Large intestine (tissue), 3 donors: ENCODE measurements around the gene C9orf152. TPM values are rescaled to one million over a fixed set of nuclear protein-coding genes. Genes with fewer than 3 reads are reported as not detected.

Experiments
- DNase-seq, 2 donors: peaks; one replicate each; pipeline versions ENCODE4 v3.0.0 to v3.0.0-alpha.2; 2013
- H3K27ac ChIP-seq: one replicate; pipeline ENCODE4 v1.5.1; 2013; ENCODE audit warnings: low read length
- H3K27me3 ChIP-seq: 2 replicates; pipeline ENCODE4 v1.6.1; 2013; ENCODE audit warnings: low read length; ENCODE audit not compliant: control insufficient read depth, insufficient read depth
- H3K36me3 ChIP-seq: 2 replicates; pipeline ENCODE4 v1.6.1; 2013; ENCODE audit warnings: low read length; ENCODE audit not compliant: control insufficient read depth, insufficient read depth
- H3K4me1 ChIP-seq: one replicate; pipeline ENCODE4 v1.6.1; 2013; ENCODE audit warnings: low read length; ENCODE audit not compliant: control insufficient read depth, insufficient read depth
- H3K4me3 ChIP-seq: one replicate; pipeline ENCODE4 v1.5.1; 2013; ENCODE audit warnings: low read length
- H3K9me3 ChIP-seq: one replicate; pipeline ENCODE4 v1.6.1; 2013; ENCODE audit warnings: mild to moderate bottlenecking, low read depth, low read length, moderate library complexity; ENCODE audit not compliant: control insufficient read depth
- WGBS: methylation state at CpG from one replicate; pipeline ENCODE4 v1.1.5; 2013; ENCODE audit warnings: low lambda C conversion rate; ENCODE audit not compliant: insufficient coverage; 5-methylcytosine and 5-hydroxymethylcytosine counted together
- polyA plus RNA-seq: library from polyadenylated mRNA; unstranded; fragments of 120-200 nt; gene quantifications from one replicate; pipeline ENCODE4 v1.2.1, GENCODE V29; 2013

The C9orf152 gene
- polyA plus RNA-seq, 1 donor, result 7.6 TPM

DNA sequence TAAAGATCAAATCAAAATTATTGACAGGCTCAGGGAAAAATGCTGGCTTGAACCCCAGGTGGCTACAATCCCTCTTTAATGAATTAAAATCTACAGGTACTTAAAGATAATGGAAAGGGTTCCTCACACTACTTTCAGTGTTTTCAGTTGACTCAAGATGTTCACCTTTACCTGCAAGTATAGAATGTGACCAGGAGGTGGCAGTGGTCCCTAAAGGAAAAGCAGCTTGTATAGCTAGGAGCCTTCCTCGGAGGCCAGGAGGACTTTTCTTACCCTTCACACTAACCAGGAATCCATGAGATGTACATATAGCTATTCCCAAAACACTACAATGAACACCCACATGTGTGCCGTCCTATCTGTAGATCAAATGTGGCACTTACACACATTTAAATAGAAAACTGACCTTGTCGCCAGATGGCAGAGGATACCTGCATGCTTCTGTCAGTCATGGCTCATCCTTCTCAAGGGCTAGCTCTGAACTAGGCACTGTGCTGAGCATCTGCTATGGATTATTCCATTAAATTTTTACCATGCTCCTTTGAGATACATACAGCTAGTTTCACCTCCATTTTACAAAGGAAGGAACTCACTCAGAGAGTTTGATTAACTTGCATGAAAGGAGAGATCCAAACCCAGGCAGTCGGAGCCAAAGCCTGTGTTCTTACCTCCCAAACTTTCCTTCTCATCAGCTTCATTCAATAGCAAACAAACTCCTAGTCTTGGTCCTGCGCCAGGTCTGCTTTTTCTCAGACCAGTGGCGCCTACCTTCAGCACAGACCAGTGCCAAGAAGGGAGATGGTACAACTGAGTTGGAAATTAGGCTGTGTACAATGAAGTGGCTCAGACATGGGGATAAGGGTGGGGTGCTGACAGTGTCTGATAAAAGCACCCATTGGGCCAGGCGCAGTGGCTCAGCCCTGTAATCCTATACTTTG, 24.5 kb downstream of the C9orf152 start:
- Histone ChIP-seq H3K27ac (no peak overlapping the region), H3K4me3 (no peak overlapping the region), H3K27me3 (peaks cover 2% of the 10 kb centered on the region), H3K36me3 (no peaks in the 10 kb centered on the region), H3K9me3 (no peaks in the 10 kb centered on the region), H3K4me1 (no peaks in the 10 kb centered on the region)
- DNase-seq, result peak; percentile 58 to 63
- no CpG with 5 or more reads among the region's 7 CpGs for WGBS

- WGBS, result no CpG with 5 or more reads among the region's 7 CpGs
- no peaks in the 10 kb centered on the region for H3K36me3 ChIP-seq
These were observed 27.2 kb downstream of the C9orf152 start for GRCh38 chr9:110180511-110181434.

DNA sequence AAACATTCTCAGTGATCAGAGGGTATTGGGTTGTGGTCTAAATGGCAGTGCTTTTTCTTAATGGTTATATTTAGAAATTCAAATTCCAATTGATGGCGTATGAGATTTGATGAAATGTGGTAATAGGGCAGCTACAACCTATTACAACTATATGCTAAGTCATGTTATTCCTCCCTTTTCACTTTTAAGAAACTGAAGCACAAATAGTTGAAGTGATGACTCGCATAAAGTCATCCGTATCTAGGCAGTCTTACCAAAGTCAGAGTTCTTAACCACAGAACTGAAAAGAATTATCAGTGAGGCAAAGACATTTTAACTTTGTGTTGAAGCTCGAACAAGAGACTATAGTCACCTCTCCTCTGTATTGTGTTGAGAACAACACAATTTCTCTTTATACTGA, 28.2 kb downstream of the C9orf152 start:
- DNase-seq, result no peak
- WGBS, result no CpG with 5 or more reads among the region's 4 CpGs

More at GRCh38 chr9:110180511-110181434, 27.2 kb downstream of the C9orf152 start:
- DNase-seq, result no peak
- H3K27ac ChIP-seq, result no peak overlapping the region
- no peaks in the 10 kb centered on the region for H3K4me1 ChIP-seq
- H3K27me3 ChIP-seq, result peaks cover 2% of the 10 kb centered on the region
- no peaks in the 10 kb centered on the region for H3K9me3 ChIP-seq
- H3K4me3 ChIP-seq, result no peak overlapping the region

DNA sequence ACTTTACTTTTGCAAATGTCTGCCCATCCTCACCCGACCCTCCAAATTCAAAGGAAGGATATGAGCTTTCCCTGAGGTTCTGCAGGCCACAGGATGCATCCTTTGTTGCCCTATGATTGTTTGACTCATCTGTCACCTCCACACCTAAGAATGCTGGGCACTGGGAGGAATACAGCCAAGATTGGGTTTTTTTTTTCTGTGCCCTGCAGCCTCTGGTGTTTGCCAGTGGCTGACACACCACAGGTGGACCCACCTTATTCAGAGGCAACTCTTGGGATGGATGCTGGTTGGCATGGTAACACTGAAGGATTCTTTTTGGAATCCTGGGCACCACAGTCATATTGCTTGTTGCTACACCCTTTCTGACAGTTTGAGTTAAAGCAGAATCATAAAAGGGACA, 29.7 kb downstream of the C9orf152 start:
- Histone ChIP-seq H3K27me3 (peaks cover 2% of the 10 kb centered on the region), H3K27ac (no peak overlapping the region), H3K4me3 (no peak overlapping the region), H3K36me3 (no peaks in the 10 kb centered on the region), H3K9me3 (no peaks in the 10 kb centered on the region), H3K4me1 (no peaks in the 10 kb centered on the region)
- no peak for DNase-seq
- no CpG with 5 or more reads among the region's 1 CpG for WGBS

More for the DNA sequence above, 28.2 kb downstream of the C9orf152 start:
- H3K27me3 ChIP-seq, result peaks cover 2% of the 10 kb centered on the region
- H3K27ac ChIP-seq, result no peak overlapping the region
- H3K4me1 ChIP-seq, result no peaks in the 10 kb centered on the region
- no peaks in the 10 kb centered on the region for H3K36me3 ChIP-seq
- H3K9me3 ChIP-seq, result no peaks in the 10 kb centered on the region
- no peak overlapping the region for H3K4me3 ChIP-seq

- no CpG with 5 or more reads among the region's 4 CpGs for WGBS
- DNase-seq, result no peak
- H3K27me3 ChIP-seq, result peaks cover 2% of the 10 kb centered on the region
- no peak overlapping the region for H3K4me3 ChIP-seq
- H3K36me3 ChIP-seq, result peaks cover 3% of the 10 kb centered on the region
- no peaks in the 10 kb centered on the region for H3K4me1 ChIP-seq
- H3K9me3 ChIP-seq, result no peaks in the 10 kb centered on the region
- H3K27ac ChIP-seq, result no peak overlapping the region
These were observed 32.5 kb downstream of the C9orf152 start for GRCh38 chr9:110175275-110175968.

DNA sequence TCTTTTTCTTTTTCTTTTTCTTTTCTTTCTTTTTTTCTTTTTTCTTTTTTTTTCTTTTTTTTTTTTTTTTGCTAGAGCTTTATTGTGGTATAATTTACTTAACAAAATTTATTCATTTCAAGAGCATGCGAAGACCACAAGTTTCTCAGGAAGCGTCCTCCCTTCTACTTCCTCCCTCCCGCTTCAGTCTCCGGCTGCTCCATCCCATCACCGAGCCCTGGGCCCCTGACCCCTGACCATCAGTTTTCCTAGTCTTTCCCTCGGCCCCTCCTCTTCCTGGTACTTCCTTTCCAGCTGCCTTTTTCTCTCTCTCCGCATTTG, 34.7 kb downstream of the C9orf152 start:
- WGBS, result 84% methylated on average over 6 of the region's 7 CpGs
- Histone ChIP-seq H3K36me3 (peaks cover 12% of the 10 kb centered on the region), H3K27ac (no peak overlapping the region), H3K4me3 (no peak overlapping the region), H3K9me3 (no peaks in the 10 kb centered on the region), H3K4me1 (no peaks in the 10 kb centered on the region), H3K27me3 (no peaks in the 10 kb centered on the region)
- DNase-seq, result no peak

- Histone ChIP-seq H3K27me3 (no peaks in the 10 kb centered on the region), H3K27ac (no peak overlapping the region), H3K9me3 (no peaks in the 10 kb centered on the region), H3K4me1 (no peaks in the 10 kb centered on the region), H3K4me3 (no peak overlapping the region), H3K36me3 (peaks cover 12% of the 10 kb centered on the region)
- WGBS, result 100% methylated on average over 2 of the region's 9 CpGs
- no peak for DNase-seq
These were observed 37.4 kb downstream of the C9orf152 start for GRCh38 chr9:110170357-110171257.

DNA sequence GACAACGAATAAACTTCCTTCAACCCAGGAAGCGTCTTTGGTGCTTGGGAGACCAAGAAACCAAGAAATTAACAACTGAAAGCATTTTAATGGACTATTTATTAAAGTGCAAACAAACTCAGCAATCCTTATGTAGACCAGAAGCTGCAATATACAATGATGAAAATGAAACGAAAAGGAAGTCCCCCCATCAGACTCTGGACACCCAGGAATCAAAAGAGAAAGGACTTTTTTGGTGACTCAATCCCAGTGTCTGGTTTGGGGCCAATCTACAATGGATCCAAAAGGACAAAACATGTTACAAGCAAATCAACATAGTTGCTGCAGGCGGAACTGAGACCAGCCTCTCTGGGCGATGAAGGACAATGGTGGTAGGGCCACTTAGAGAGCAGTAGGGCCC, 39.5 kb downstream of the C9orf152 start:
- WGBS, result no CpG with 5 or more reads among the region's 5 CpGs
- no peak overlapping the region for H3K27ac ChIP-seq
- no peaks in the 10 kb centered on the region for H3K9me3 ChIP-seq
- H3K4me3 ChIP-seq, result no peak overlapping the region
- H3K4me1 ChIP-seq, result no peaks in the 10 kb centered on the region
- peaks cover 12% of the 10 kb centered on the region for H3K36me3 ChIP-seq
- no peak for DNase-seq
- no peaks in the 10 kb centered on the region for H3K27me3 ChIP-seq

- no peak overlapping the region for H3K27ac ChIP-seq
- no CpG with 5 or more reads among the region's 4 CpGs for WGBS
- no peak for DNase-seq
- no peaks in the 10 kb centered on the region for H3K9me3 ChIP-seq
- H3K36me3 ChIP-seq, result peaks cover 23% of the 10 kb centered on the region
- H3K4me3 ChIP-seq, result no peak overlapping the region
- no peaks in the 10 kb centered on the region for H3K4me1 ChIP-seq
- H3K27me3 ChIP-seq, result no peaks in the 10 kb centered on the region
These were observed 46.0 kb downstream of the C9orf152 start for GRCh38 chr9:110161940-110162339.
